Fibroblast of skin of right biceps (primary cell): ENCODE results near the gene TMEM253.

Experiments used
- DNase-seq: peaks from one replicate; pipeline ENCODE4 v3.0.0-alpha.2; 2013

The TMEM253 gene

DNA sequence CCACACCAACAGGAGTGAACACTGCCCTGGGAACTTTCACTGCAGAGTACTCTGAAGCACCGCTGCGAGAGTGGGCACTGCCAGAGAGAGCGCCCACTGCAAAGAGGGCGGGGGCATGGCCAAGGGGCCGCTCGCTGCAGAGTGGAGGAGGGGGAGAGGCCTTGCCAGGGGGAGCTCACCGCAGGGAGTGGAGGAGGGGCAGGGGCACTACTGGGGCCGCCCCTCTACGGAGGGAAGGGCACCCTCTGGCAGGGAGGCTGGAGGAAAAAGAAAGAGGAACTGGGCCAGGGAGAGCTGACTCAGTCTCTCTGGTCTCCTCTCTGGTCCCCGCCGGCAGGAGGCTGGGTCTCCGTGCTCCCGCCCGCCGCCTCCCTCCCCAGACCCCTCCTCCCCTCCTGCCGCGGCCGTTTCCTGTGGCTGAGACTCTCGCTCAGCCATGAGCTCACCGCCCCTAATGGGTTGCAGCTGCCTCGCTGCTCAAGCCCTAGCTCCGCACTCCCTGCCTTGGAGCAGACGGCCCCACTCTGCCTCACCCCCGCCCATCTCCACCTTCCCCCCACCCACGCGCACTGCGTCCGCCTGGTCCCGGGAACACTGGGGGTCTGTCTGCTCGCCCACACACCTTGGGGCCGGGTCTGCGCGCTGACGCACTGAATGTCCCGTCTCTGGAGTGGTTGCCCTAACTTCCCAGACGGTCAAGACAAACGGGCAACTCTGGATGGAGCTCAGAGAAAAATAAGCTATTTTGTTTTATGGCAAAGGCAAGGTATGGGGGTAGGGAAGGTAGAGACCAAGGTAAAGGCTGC is 29.4 kb upstream of the TMEM253 start:
- peak; percentile 97 for DNase-seq

DNA sequence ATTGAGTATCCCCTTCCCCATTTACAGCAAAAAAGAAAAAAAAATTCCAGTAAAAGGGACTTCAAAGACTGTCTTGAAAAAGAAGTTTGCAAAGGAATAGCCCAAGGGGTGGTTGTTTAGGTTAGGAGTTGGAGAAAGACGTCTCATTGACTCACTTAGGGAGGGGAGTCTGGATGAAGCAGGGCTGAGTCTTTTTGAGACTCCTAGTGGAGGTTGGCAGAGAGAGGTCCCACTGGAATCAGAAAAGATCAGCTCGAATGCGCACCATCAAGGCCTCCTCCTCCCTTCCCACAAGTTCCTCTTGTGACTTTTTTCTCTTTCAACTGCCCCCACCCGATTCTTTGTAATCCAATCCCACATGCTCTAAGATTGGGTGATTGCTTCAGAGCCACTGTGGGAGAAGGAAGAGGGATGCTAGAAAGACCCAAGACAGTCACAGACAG is 28.8 kb upstream of the TMEM253 start:
- peak; percentile 86 for DNase-seq

DNA sequence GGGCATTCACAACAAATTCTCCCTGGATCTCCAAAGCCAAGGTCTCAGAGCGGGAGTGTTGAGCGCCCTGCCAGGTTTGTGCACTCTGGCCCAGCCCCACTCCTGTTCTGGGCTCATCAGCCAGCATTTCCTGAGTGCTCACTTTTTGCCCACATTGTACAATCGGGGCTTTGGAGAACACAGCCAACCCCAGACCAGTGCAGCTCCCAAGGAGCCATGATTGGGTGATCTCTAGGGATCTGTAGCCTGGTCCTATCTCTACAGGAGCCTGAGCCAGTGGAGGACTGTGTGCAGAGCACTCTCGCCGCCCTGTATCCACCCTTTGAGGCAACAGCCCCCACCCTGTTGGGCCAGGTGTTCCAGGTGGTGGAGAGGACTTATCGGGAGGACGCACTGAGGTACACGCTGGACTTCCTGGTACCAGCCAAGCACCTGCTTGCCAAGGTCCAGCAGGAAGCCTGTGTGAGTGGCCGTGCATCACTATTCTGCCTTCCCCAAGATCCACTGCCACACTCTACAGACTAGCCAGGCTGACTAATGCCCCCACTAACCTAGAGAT is 28.0 kb upstream of the TMEM253 start:
- DNase-seq = no peak

DNA sequence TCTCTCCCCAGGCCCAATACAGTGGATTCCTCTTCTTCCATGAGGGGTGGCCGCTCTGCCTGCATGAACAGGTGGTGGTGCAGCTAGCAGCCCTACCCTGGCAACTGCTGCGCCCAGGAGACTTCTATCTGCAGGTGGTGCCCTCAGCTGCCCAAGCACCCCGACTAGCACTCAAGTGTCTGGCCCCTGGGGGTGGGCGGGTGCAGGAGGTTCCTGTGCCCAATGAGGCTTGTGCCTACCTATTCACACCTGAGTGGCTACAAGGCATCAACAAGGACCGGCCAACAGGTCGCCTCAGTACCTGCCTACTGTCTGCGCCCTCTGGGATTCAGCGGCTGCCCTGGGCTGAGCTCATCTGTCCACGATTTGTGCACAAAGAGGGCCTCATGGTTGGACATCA is 26.9 kb upstream of the TMEM253 start:
- DNase-seq = no peak

DNA sequence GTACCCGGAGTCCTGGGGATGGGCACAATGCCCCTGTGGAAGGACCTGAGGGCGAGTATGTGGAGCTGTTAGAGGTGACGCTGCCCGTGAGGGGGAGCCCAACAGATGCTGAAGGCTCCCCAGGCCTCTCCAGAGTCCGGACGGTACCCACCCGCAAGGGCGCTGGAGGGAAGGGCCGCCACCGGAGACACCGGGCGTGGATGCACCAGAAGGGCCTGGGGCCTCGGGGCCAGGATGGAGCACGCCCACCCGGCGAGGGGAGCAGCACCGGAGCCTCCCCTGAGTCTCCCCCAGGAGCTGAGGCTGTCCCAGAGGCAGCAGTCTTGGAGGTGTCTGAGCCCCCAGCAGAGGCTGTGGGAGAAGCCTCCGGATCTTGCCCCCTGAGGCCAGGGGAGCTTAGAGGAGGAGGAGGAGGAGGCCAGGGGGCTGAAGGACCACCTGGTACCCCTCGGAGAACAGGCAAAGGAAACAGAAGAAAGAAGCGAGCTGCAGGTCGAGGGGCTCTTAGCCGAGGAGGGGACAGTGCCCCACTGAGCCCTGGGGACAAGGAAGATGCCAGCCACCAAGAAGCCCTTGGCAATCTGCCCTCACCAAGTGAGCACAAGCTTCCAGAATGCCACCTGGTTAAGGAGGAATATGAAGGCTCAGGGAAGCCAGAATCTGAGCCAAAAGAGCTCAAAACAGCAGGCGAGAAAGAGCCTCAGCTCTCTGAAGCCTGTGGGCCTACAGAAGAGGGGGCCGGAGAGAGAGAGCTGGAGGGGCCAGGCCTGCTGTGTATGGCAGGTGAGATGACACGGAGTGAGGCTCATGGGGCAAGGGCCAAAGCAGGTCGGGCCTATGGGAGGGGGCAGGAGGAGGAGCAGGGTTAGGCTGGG is 26.2 kb upstream of the TMEM253 start:
- no peak for DNase-seq

DNA sequence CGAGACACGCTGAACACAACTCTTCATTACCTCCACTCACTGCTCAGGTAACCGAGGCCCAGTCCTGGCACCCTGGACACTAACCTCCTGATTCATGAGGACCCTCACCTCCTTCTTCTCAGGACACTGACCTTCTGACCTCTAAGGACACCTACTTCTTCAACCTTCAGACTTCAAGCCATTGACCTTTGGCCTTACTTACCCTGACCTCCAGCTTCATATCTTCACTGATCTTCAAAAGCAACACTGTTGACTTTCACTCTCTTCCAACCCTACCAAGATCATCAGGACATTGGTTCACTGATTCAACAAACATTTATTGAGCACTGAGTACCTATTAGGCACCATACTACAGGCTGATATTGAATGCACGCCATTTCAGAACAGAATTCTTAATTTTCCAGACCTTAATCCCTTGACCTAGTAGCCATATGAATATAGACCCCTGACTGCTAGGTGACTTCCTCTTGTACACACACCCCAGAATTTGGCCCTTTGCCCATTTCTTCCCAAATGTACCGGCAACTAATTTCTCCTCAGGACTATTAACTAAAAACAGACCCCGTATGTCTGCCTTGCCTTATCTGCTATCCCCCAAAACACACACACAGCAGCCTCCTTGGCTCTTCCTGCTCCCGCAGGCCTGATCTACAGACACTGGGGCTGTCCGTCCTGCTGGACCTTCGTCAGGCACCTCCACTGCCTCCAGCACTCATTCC is 25.0 kb upstream of the TMEM253 start:
- no peak for DNase-seq

DNA sequence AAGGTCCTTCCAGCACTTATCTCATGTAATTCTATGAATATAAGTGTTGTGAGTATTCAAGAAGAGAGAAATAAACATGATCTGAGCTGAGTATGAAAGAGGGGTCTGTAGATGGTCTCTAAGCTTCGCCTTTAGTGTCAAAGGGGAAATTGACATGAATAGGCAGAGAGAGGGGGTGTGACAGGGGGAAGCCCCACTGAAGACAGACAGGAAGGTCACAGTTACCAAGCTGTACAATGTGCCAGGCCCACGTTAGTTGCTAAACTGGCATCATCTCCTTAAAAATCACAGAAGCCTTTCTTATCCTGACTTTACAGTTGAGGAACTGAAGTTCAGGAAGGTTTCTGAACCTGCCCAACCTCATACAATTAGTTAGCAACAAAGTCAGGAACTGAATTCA is 23.2 kb upstream of the TMEM253 start:
- DNase-seq = no peak

DNA sequence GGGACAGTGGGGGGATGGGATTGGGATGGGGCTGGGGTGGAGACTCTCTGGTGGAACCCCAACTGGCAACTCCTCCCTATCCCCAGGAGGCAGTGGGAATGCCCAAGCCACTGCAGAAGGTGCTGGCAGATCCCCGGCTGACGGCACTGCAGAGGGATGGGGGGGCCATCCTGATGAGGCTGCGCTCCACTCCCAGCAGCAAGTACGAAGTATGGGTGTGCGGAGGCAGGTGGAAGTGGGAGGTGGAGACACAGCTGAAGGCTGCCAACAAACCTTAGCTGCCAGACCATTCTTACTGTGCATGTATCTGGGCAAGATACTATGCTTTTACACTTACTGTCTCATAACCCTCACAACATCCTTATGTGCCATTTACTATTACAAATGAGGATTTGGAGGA is 22.6 kb upstream of the TMEM253 start:
- DNase-seq = no peak

DNA sequence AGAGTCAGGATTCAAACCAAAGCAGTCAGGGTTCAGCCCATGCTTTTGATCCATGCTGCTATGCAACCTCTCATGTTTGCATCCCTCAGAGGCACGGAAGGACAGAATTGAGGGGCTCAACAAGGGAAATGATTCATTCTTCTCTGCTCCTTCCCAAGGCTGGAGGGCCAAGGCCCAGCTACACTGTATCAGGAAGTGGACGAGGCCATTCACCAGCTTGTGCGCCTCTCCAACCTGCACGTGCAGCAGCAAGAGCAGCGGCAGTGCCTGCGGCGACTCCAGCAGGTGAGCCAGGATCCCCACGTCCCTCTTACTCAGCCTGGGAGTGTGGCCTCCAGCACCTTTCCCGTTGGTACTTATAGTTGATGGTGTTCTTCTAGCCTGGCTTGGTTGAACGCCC is 22.1 kb upstream of the TMEM253 start:
- DNase-seq = no peak

DNA sequence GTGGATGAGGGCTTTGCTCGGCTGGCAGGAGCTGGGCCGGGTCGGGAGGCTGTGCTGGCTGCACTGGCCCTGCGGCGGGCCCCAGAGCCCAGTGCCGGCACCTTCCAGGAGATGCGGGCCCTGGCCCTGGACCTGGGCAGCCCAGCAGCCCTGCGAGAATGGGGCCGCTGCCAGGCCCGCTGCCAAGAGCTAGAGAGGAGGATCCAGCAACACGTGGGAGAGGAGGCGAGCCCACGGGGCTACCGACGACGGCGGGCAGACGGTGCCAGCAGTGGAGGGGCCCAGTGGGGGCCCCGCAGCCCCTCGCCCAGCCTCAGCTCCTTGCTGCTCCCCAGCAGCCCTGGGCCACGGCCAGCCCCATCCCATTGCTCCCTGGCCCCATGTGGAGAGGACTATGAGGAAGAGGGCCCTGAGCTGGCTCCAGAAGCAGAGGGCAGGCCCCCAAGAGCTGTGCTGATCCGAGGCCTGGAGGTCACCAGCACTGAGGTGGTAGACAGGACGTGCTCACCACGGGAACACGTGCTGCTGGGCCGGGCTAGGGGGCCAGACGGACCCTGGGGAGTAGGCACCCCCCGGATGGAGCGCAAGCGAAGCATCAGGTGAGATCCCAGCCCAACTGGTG is 19.2 kb upstream of the TMEM253 start:
- DNase-seq = no peak

DNA sequence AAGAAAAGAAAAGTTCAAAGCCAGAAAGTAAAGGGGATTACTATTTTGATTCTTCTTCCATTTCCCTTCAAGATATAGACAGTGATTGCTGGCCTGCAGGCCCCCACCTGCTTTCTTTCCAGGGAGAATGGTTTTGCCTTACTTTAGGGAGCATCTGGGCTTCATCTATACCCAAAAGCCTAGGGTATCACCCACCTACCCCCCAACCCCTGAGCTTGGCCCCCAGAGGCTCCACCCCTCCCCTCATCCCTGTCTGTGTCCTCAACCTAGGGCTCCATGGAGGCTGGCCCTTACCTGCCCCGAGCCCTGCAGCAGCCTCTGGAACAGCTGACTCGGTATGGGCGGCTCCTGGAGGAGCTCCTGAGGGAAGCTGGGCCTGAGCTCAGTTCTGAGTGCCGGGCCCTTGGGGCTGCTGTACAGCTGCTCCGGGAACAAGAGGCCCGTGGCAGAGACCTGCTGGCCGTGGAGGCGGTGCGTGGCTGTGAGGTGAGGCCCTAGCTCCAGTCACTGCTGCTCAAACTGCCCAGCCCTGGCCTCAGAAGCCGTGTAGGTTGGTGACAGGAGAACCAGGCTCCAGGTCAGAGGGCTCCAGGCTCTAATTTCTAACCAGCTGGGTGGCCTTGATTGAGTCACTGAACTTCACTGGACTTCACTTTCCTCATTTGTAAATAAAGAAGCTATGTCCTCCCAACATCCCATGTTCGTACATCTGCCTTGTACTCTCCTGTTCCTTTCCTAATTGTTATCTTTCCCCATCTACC is 17.1 kb upstream of the TMEM253 start:
- DNase-seq = no peak

DNA sequence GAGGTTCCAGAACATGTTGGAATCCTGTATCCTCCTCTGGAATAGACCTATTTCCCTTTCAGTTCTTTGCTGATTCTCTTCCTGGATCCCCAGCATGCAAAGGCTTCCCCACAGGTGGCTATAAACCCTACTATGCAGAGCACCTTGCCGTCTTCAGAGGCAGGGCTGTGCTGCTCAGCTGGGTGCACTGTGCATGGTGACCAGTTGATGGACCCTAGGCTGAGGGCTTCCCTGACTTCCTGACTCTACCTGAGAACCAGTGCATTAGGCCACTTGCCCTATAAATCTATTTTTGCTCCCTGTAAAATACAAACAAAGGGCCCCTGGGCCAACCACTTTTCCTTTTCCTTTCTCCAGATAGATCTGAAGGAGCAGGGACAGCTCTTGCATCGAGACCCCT is 16.5 kb upstream of the TMEM253 start:
- DNase-seq = no peak

DNA sequence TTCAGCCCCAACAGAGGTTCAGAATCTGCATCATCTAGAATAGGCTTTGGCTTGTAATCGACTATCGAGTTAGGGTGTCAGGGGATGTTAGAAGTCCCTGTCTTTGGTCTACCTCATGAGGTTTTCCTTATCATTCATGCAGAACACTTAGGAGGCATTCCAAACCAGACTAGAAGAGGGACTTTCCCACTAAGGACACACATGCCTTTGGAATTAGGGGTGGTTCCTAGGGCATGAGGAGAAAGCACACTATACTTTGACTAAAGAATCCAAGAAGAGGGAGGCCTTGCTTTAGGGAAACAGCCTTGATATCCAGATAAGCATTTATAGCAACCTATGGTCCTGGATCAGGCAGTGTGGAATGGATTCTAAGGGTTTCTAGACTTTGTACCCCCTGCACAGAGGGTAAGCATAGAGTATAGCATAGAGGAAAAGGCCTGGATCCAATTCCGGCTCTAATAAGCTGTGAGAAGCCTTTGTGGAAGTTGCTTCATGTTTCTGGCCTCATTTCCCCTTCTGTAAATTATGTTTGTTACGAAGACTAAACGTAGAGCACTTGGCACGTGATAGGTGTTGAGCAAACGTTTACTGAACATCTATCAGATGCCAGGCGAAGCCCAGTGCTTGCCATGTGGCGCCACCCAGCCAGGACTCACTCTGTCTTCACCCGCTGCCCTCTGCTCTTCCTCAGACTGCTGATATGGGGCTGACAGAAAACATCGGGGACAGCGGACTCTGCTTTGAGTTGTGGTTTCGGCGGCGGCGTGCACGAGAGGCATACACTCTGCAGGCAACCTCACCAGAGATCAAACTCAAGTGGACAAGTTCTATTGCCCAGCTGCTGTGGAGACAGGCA is 15.6 kb upstream of the TMEM253 start:
- peak; percentile 54 for DNase-seq

DNA sequence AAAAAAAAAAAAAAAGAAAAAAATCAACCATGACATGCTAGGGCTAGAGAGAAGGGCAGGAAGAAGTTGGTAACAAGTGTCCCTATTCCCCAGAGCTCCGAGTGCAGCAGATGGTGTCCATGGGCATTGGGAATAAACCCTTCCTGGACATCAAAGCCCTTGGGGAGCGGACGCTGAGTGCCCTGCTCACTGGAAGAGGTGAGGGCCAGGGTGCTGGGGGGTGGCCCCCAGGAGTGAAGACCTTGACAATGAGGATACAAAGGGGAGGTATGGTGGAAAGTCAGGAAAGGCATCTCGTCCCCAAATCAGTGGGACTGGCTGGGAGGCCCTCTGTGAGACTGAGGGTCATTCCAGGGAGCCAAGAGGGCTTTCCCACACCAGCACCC is 14.0 kb upstream of the TMEM253 start:
- DNase-seq = no peak

DNA sequence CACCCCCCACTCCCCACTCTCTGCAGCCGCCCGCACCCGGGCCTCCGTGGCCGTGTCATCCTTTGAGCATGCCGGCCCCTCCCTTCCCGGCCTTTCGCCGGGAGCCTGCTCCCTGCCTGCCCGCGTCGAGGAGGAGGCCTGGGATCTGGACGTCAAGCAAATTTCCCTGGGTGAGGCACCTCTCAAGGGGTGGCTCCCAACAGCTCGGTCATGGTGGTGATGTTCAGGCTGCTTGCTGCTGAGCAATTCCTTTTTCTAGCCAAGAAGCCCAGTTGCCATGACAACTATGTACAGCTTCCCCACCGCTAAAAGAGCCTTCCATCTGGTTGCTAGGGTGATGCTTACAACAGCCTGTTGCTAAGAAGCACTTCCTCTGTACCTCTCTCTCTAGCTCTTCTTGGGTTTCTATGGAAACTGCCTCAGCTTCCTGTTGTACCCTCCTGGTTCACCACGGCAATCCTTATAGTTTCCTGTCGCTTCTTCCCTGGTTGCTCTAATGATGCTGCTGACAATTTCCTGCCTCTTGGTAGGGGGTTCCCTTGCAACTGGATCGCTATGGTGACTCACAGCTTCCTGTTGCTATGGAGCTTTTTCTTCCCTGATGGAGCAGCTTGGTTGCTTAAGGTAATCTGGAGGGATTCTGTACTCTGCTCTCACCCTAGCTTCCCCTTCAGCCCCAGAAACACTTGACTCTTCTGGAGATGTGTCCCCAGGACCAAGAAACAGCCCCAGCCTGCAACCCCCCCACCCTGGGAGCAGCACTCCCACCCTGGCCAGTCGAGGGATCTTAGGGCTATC is 13.4 kb upstream of the TMEM253 start:
- DNase-seq = peak; percentile 96

DNA sequence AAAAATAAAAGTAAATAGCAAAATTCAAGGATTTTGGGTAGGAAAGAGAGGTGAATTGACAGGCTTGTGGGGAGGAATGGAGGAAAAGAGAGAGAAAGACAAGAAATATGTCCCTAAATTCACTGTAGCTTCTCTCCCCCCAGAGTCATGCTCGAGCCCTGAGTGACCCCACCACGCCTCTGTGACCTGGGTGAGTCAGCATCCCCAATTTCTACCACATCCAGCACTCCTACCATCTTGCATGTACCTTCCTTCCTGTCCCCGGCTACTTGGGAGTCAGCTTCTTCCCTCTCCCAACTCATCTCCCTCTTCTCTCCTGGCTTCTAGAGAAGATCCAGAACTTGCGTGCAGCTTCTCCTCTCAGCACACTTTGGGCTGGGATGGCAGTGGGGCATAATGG is 12.2 kb upstream of the TMEM253 start:
- DNase-seq = no peak

DNA sequence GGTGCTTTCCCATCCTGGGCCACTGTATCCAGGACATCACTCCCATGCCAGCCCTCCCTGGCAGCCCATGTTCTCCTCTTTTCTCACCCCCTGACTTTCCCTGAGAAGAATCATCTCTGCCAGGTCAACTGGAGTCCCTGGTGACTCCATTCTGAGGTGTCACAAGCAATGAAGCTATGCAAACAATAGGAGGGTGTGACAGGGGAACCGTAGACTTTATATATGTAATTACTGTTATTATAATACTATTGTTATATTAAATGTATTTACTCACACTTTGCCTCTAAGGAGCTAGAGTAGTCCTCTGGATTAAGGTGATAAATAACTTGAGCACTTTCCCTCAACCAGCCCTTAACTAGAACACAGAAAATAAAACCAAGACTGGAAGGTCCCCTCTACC is 11.6 kb upstream of the TMEM253 start:
- DNase-seq = no peak

DNA sequence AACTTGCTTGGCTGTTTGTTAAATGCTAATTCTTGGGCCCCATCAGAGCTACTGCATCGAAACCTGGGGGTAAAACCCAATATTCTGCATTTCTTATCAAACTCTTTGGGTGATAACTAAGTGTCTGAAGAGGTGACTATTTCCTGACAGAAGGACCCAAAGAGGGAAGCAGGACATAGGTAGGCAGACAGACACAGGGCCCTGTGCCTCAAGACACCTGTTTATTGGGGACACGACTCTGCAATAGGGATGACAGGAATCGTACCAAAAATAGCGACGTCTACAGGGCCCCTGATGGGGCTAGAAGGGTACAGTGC is 11.0 kb upstream of the TMEM253 start:
- DNase-seq = no peak

DNA sequence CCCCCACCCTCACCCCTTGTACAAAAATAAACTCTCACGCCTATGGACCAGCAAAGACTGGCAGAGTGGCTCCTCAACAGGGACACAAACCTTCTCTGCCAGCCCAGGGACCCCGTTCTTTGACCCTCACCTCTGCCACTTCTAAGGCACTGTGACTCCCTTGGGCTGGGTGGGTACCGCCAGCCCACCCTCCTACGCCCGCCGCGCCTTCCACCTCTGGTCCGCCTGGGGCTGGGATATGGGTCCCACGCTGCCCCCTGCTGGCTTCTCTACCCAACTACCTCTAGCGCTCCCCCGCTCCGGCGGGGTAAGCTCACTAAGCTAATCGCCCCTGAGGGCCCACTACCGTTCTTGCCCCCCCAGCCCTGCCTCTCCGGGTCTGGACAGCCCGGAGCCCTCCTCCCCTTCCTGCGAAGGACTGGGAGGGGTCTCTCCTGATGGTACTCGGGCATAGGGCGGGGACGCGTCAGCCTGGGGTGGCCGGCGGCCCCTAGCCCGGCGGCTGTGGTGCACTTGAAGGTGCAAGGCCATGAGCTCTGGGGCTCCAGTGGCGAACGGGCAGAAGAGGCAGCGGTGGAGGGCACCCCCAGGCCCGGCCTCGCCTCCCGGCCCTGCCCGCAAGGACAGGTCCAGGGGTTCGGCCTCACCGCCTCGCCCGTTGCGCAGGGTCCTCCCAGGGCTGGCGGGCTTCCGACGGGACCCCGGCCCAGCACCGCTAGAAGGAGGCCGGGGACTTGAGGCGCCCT is 10.5 kb upstream of the TMEM253 start:
- no peak for DNase-seq
